Fibroblast of villous mesenchyme (primary cell): Measurements from ENCODE around the gene WDR1. TPM values are rescaled to one million over a fixed set of nuclear protein-coding genes. Genes with fewer than 3 reads are reported as not detected.

ENCODE experiments used
- DNase-seq: peaks from one replicate; pipeline ENCODE4 v3.0.0-alpha.2; 2010; ENCODE audit warnings: low read depth
- H3K4me3 ChIP-seq: 2 replicates; pipeline ENCODE4 v1.5.1; 2011; ENCODE audit warnings: low read depth, mild to moderate bottlenecking, low read length
- CTCF ChIP-seq: IDR thresholded peaks from 2 replicates; pipeline ENCODE4 v1.5.1; 2012; ENCODE audit warnings: low read depth, mild to moderate bottlenecking, low read length; ENCODE audit not compliant: insufficient read depth
- total RNA-seq: library from RNA; depleted of rRNA; stranded (reverse); fragments of >200 nt; gene quantifications from 2 replicates; pipeline ENCODE4 v1.2.3, GENCODE V29; 2012

Gene WDR1
- total RNA-seq, 1 donor: 516 TPM

GRCh38 chr4:10054571-10055041 is 62.0 kb downstream of the WDR1 start:
- DNase-seq: no peak
- no peak for TF ChIP-seq CTCF
- H3K4me3 ChIP-seq: no peak overlapping the region

GRCh38 chr4:10053635-10054453 is 62.8 kb downstream of the WDR1 start:
- TF ChIP-seq CTCF: no peak
- no peak overlapping the region for H3K4me3 ChIP-seq
- no peak for DNase-seq

- no peak for TF ChIP-seq CTCF
- no peak for DNase-seq
- H3K4me3 ChIP-seq: no peak overlapping the region
These were observed 65.0 kb downstream of the WDR1 start for GRCh38 chr4:10051517-10052135.

GRCh38 chr4:10050721-10051120 is 65.9 kb downstream of the WDR1 start:
- no peak overlapping the region for H3K4me3 ChIP-seq
- TF ChIP-seq CTCF: no peak
- no peak for DNase-seq

GRCh38 chr4:10050261-10050661 is 66.3 kb downstream of the WDR1 start:
- DNase-seq: no peak
- TF ChIP-seq CTCF: no peak

GRCh38 chr4:10048941-10049697 is 67.5 kb downstream of the WDR1 start:
- no peak for TF ChIP-seq CTCF
- no peak overlapping the region for H3K4me3 ChIP-seq
- DNase-seq: no peak

More at GRCh38 chr4:10050261-10050661, 66.3 kb downstream of the WDR1 start:
- no peak overlapping the region for H3K4me3 ChIP-seq
